ELR (cell line): ENCODE measurements around the gene SLC39A9.

Experiments used
- DNase-seq: peaks from one replicate; pipeline ENCODE4 v3.0.0-alpha.2; 2015; ENCODE audit warnings: low read depth

Gene SLC39A9

GRCh38 chr14:69398053-69398817 is at the start of gene SLC39A9, which contains the start of gene ERH:
SLC39A9 (plus strand) TSS chr14:69398692; CDS start chr14:69399370, 678 bp downstream.
ERH (minus strand) TSS chr14:69398299; CDS start chr14:69398233, 66 bp downstream.
- peak; percentile 98 for DNase-seq

- no peak for DNase-seq
Observed at GRCh38 chr14:69349091-69349777, 49.3 kb upstream of the SLC39A9 start.

- no peak for DNase-seq
Observed at GRCh38 chr14:69350892-69351291, 47.6 kb upstream of the SLC39A9 start.

- DNase-seq, result no peak
Observed at GRCh38 chr14:69351385-69351784, 47.1 kb upstream of the SLC39A9 start.

GRCh38 chr14:69351911-69352310 is 46.6 kb upstream of the SLC39A9 start:
- DNase-seq, result no peak

GRCh38 chr14:69353168-69353567 is 45.3 kb upstream of the SLC39A9 start:
- no peak for DNase-seq

GRCh38 chr14:69354383-69355153 is 43.9 kb upstream of the SLC39A9 start:
- DNase-seq, result no peak

GRCh38 chr14:69355154-69355597 is 43.3 kb upstream of the SLC39A9 start:
- DNase-seq, result no peak

- DNase-seq, result peak; percentile 16
Observed at GRCh38 chr14:69355607-69356281, 42.7 kb upstream of the SLC39A9 start.

GRCh38 chr14:69356903-69357543 is 41.5 kb upstream of the SLC39A9 start:
- no peak for DNase-seq

GRCh38 chr14:69357544-69358200 is 40.8 kb upstream of the SLC39A9 start:
- DNase-seq, result no peak

GRCh38 chr14:69358233-69358963 is 40.1 kb upstream of the SLC39A9 start:
- DNase-seq, result no peak

- no peak for DNase-seq
Observed at GRCh38 chr14:69358966-69359365, 39.5 kb upstream of the SLC39A9 start.

- no peak for DNase-seq
Observed at GRCh38 chr14:69360438-69361108, 37.9 kb upstream of the SLC39A9 start.

GRCh38 chr14:69363055-69363454 is 35.4 kb upstream of the SLC39A9 start:
- peak; percentile 35 for DNase-seq

GRCh38 chr14:69363964-69364363 is 34.5 kb upstream of the SLC39A9 start:
- no peak for DNase-seq

- no peak for DNase-seq
Observed at GRCh38 chr14:69364378-69364777, 34.1 kb upstream of the SLC39A9 start.

- DNase-seq, result no peak
Observed at GRCh38 chr14:69366069-69366468, 32.4 kb upstream of the SLC39A9 start.

- no peak for DNase-seq
Observed at GRCh38 chr14:69366761-69367160, 31.7 kb upstream of the SLC39A9 start.

- no peak for DNase-seq
Observed at GRCh38 chr14:69368381-69368780, 30.1 kb upstream of the SLC39A9 start.
